Right lobe of liver (tissue), 4 donors: ENCODE measurements around the gene MAMDC4.

Source experiments
- CTCF ChIP-seq, 4 donors: fragments of 200-600 bp in 3 of 4; fragments of 450-650 bp in 1 of 4; IDR thresholded peaks; one replicate each; pipeline versions ENCODE4 v1.5.1 to v1.8.0; 2016 to 2022; ENCODE audit warnings: antibody characterized with exemption in 4 of 4, mild to moderate bottlenecking in 2 of 4
- POLR2A ChIP-seq: fragments of 450-650 bp; IDR thresholded peaks from one replicate; pipeline ENCODE4 v1.6.1; 2017; ENCODE audit warnings: antibody characterized with exemption, mild to moderate bottlenecking
- donor health status: DM: no; HTN: no; CAD: no.
- donor health status: DM: no; HTN: no; CAD: no.
- donor health status: DM: no; HTN: yes; CAD: no.

DNA sequence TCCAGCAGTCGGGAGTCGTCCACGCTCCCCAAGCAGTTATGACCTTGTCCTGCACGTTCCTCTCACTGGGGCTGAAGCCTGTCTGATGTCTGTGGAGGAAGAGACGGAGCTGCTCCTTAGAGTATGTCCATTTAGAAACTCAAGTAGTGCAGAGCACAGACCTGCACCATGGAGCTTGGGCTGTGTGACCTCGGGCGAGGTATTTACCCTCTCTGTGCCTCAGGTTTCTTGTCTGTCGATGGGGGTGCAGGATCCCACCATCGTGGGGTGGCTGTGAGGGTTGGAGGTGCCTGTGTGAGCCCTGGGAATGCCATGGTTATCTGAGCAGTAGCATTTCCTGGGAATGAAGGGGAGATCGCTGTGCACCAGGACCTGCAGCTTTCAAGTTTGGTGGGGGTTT, 48.4 kb downstream of the MAMDC4 start:
- no peak for TF ChIP-seq CTCF (IDR thresholded peaks at IDR 0.05)
- TF ChIP-seq POLR2A = no peak
